WTC11 (cell line): ENCODE measurements around the gene HBD.

ENCODE experiments used
- ATF6 ChIP-seq: sonication (generic); formaldehyde crosslinking; IDR thresholded peaks from 2 replicates; pipeline ENCODE4 v1.8.1; 2023; ENCODE audit warnings: mild to moderate bottlenecking, missing genetic modification reagents
- CTCF ChIP-seq: fragments of 200-600 bp; IDR thresholded peaks from 2 replicates; pipeline ENCODE4 v1.8.0; 2022; ENCODE audit warnings: antibody characterized with exemption

GRCh38 chr11:5247472-5248192 lies 13.3 kb upstream of the HBD start:
- TF ChIP-seq ATF6 (no peak), CTCF (no peak)
